HUES64 (cell line): ENCODE results near the gene SNRPD3.
"Not testable (repeated sequence)": the region's sequence is repeated elsewhere in the genome, so short reads cannot be mapped to it uniquely, and the experiment has no call there.

Experiments used
- H3K27ac ChIP-seq: 2 replicates; pipeline ENCODE4 v1.7.0; 2013; ENCODE audit warnings: low read depth, low read length, inconsistent platforms
- H3K27me3 ChIP-seq: 2 replicates; pipeline ENCODE4 v1.6.1; 2013; ENCODE audit warnings: mild to moderate bottlenecking, low read length; ENCODE audit not compliant: insufficient read depth
- H3K36me3 ChIP-seq: 2 replicates; pipeline ENCODE4 v1.6.1; 2013; ENCODE audit warnings: mild to moderate bottlenecking, low read length; ENCODE audit not compliant: insufficient read depth
- H3K4me1 ChIP-seq: 2 replicates; pipeline ENCODE4 v1.6.1; 2013; ENCODE audit warnings: mild to moderate bottlenecking, low read length, moderate library complexity; ENCODE audit not compliant: insufficient read depth
- H3K4me3 ChIP-seq: 2 replicates; pipeline ENCODE4 v1.5.1; 2013; ENCODE audit warnings: mild to moderate bottlenecking, low read length, moderate library complexity
- H3K9ac ChIP-seq: 2 replicates; pipeline ENCODE4 v1.6.1; 2013; ENCODE audit warnings: mild to moderate bottlenecking, low read depth, low read length
- H3K9me3 ChIP-seq: 2 replicates; pipeline ENCODE4 v1.6.1; 2013; ENCODE audit warnings: low read depth, low read length; ENCODE audit not compliant: insufficient read depth
- whole genome bisulfite sequencing: fragments of 150-250, 120-280 bp; methylation state at CpG from one replicate; pipeline ENCODE4 v1.1.7; 2013; ENCODE audit warnings: missing lambda C conversion rate; 5-methylcytosine and 5-hydroxymethylcytosine counted together

Gene SNRPD3

DNA sequence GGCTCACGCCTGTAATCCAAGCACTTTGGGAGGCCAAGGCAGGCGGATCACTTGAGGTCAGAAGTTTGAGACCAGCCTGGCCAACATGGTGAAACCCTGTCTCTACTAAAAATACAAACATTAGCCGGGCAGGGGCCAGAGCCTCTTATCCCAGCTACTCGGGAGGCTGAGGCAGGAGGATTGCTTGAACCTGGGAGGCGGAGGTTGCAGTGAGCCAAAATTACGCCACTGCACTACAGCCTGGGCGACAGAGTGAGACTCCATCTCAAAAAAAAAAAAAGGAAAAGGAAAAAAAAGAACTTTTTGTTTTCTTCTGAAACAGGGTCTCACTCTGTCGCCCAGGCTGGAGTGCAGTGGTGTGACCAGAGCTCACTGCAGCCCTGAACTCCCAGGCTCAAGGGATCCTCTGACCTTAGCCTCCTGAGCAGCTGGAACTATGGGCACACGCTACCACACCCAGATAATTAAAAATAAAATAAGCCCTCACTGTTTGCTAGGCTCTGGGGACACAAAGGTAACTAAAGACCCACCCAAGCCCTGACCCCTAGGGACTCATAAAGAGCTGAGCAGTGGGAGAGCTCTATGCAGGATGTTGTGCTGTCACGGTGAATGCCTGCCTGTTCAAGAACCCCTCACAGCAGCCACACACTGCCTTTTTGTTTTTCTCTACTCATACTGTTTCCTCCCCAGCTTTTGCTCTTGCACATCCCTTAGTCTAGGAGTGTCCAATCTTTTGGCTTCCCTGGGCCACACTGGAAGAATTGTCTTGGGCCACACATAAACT lies 3.1 kb upstream of the SNRPD3 start:
- not testable (repeated sequence) for H3K4me1 ChIP-seq, H3K27me3 ChIP-seq, H3K9ac ChIP-seq, H3K27ac ChIP-seq, H3K9me3 ChIP-seq
- Histone ChIP-seq H3K4me3 (0 out of 2 replicates have a peak overlapping the region, but pooled peaks have one; percentile 98), H3K36me3 (peaks cover 16% of the 10 kb centered on the region)
- WGBS: 95% methylated on average over 10 of the region's 10 CpGs

DNA sequence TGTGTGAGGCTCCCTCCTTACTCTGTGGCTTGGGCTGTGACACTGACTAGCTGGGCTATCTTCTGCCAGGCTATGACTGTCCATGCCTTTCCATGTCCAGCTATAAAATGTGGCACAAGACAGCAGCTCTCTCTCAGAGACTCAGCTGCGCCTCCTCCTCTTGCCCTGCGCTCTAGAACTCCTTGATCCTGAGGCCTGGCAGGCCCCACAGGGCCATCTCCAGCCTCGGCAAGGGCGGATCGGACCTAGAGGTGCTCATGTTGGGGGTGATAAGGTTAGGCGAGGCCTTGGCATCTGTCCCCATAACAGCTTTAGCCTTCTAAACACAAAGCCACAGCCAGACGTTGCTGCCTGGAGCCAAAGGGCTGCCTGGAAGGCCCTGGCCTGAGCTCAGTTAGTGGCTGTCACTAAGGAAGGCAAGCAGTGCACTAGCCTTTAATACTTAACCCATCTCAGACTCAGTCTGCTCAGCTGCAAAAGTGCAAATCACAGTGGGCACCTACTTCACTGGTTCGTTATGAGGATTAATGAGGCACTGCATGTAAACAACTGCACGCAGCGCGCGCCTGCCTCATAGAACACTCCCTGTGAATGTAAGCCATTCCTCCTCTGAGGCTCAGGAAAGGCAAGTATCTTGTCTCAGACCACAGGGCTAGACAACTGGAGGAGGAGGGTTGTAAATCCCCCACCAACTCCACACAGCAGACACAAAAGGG lies 2.0 kb upstream of the SNRPD3 start:
- Histone ChIP-seq H3K4me3 (peak overlapping the region; percentile 98), H3K36me3 (peaks cover 17% of the 10 kb centered on the region), H3K27ac (no peak overlapping the region; the same call in 1 of the 2 replicates), H3K9me3 (no peaks in the 10 kb centered on the region), H3K4me1 (peaks cover 4% of the 10 kb centered on the region), H3K27me3 (no peaks in the 10 kb centered on the region), H3K9ac (peak overlapping the region; percentile 94)
- WGBS: 84% methylated on average over 11 of the region's 12 CpGs

DNA sequence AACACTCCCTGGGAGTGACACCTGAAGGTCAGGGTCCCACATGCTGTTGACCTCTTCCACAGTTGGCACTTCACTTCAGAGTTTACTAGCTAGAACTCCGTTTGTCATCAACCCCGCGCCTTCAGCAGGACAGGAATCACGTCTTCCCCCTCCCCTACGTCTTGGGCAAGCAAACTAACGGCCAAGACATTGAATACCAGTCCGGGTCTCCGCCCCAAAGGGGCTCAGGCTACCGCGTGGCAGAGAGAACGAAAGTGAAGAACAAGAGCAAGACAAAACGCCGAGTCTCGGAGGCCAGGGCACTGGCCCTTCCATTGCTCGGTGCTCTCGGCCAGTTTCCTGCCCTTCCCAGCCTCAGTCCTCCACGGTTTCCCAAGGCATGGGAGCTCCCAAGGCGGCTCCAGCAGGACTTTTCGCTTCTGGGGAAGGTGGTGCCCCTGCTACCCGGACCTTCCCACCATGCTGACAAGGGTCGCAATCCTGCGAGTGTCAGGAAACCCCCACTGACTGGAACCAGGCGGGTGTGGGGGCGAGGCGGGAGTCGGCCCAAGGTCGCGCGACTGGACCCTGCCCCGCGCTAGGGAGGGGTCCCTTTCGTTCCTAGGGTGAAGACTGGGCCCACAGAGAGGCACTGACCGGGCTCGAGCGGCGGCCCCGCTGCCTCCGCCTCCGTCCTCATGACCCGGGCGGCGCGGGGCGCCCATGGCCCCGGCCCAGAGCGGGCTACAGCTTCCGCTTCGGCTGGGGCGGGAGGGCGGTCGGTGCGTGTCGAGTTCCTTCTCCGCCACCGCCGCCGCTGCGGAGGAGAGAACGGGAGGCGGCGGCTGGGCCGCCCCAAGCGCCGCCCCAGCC lies 1.3 kb upstream of the SNRPD3 start, which contains the start of gene GUCD1:
Gene GUCD1 (minus strand): TSS at position 826 of the 852 bp plus-strand sequence. CDS start 147 bp downstream, at position 679.
- H3K27me3 ChIP-seq: no peaks in the 10 kb centered on the region
- H3K4me3 ChIP-seq: peak within 1 kb of the TSS; percentile 98
- H3K4me1 ChIP-seq: peaks cover 4% of the 10 kb centered on the region
- H3K36me3 ChIP-seq: peaks cover 24% of the 10 kb centered on the region
- peak within 1 kb of the TSS; percentile 95 for H3K9ac ChIP-seq
- no peaks in the 10 kb centered on the region for H3K9me3 ChIP-seq
- H3K27ac ChIP-seq: peak within 1 kb of the TSS; percentile 97
- whole genome bisulfite sequencing: 2% methylated on average over 64 of the region's 64 CpGs

DNA sequence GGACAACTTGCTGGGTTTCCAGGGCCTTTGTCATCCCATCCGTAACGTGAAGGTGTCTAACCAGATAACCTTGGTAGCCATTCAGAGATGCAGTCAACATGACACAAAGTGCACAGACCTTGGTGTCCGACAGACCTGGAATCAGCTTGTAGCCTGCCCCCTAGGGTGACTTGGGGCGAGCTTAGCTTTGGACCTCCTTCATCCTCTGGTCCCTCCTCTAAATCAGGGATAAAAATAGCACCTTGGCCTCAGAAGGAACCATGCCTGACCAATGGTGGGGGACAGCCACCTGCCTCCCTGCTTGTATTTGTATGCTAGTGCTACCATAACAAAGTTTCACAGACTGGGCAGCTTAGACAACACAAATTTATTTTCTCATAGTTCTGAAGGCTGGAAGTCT lies 3.7 kb downstream of the SNRPD3 start:
- H3K9ac ChIP-seq: no peak overlapping the region
- no peaks in the 10 kb centered on the region; the same call in 1 of the 2 replicates for H3K4me1 ChIP-seq
- H3K36me3 ChIP-seq: peaks cover 64% of the 10 kb centered on the region
- 94% methylated on average over 4 of the region's 4 CpGs for WGBS
- no peak overlapping the region for H3K4me3 ChIP-seq
- no peaks in the 10 kb centered on the region for H3K27me3 ChIP-seq
- H3K9me3 ChIP-seq: no peaks in the 10 kb centered on the region
- H3K27ac ChIP-seq: no peak overlapping the region

DNA sequence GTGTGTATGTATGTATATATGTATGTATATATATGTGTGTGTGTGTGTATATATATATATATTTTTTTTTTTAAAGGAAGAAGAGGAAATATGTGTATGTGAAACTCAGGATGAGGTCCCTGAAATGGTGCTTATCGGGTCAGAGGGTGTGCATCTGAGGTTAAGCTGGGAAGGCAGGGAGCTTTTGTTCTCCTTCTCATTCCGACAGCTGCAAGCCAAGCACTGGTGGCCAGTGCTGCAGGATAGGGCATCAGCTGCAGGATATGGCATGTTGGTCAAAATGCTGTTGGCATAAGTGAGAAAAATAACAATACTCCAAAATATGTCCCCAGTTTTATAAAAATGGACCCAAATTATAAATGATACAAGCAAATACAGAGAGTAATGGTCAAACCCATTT lies 7.4 kb downstream of the SNRPD3 start:
- 98% methylated on average over 2 of the region's 2 CpGs for WGBS
- peaks cover 86% of the 10 kb centered on the region for H3K36me3 ChIP-seq

DNA sequence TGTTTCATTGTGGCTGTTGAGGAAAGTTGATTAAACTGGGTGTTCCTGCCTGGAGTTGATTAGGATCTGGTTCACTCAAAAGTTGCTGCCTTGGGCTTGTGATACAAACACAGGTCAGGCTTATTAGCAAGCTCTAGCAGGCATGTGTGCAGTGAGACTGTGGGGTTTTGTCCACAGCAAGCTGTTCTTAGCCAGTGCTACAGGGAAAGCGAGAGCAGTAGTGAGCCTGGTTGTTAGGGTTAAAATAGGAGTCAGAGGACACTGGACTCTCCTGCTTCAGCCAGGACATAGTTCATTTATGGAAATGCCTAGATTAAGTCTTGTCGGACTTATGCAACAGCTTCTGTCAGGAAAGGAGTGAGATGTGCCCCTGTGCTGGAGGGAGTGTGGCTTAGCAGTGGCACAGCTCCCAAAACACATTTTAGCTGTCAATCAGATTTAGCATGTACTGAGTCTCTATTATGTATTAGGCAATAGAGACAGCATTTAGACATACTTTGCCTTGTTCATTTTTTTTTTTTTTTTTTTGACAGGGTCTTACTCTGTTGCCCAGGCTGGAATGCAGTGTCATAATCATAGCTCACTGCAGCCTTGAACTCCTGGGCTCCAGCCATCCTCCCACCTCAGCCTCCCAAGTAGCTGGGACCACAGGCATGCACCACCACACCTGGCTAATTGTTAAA lies 8.7 kb downstream of the SNRPD3 start:
- no peak overlapping the region for H3K9ac ChIP-seq
- H3K36me3 ChIP-seq: peaks cover 84% of the 10 kb centered on the region
- H3K4me1 ChIP-seq: no peaks in the 10 kb centered on the region
- WGBS: 92% methylated on average over 2 of the region's 2 CpGs
- H3K9me3 ChIP-seq: no peaks in the 10 kb centered on the region
- H3K27me3 ChIP-seq: no peaks in the 10 kb centered on the region
- H3K27ac ChIP-seq: no peak overlapping the region
- H3K4me3 ChIP-seq: no peak overlapping the region

More for the DNA sequence above, 7.4 kb downstream of the SNRPD3 start:
- Histone ChIP-seq H3K27ac (no peak overlapping the region), H3K4me3 (no peak overlapping the region), H3K4me1 (no peaks in the 10 kb centered on the region), H3K27me3 (no peaks in the 10 kb centered on the region), H3K9me3 (no peaks in the 10 kb centered on the region), H3K9ac (no peak overlapping the region)

DNA sequence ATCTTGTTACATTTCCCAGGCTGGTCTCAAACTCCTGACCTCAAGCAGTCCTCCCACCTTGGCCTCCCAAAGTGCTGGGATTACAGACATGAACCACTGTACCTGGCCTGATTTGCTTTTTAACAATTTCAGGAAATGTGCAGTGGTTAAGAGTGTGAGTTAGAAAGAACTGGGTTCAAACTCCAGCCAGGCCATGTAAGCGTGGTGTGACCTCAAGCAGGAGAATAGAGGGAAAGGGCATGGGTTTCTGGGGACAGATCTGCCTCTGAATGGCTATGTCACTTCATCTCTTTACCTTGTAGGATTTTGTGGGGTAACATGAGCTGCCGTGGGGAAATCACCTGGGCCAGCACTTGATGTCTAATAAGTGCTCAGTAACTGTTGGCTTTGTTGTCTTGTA lies 9.3 kb downstream of the SNRPD3 start:
- Histone ChIP-seq H3K9me3 (no peaks in the 10 kb centered on the region), H3K4me3 (no peak overlapping the region), H3K27me3 (no peaks in the 10 kb centered on the region), H3K36me3 (peaks cover 86% of the 10 kb centered on the region), H3K4me1 (no peaks in the 10 kb centered on the region), H3K9ac (no peak overlapping the region), H3K27ac (no peak overlapping the region)
- 96% methylated on average over 2 of the region's 2 CpGs for WGBS

DNA sequence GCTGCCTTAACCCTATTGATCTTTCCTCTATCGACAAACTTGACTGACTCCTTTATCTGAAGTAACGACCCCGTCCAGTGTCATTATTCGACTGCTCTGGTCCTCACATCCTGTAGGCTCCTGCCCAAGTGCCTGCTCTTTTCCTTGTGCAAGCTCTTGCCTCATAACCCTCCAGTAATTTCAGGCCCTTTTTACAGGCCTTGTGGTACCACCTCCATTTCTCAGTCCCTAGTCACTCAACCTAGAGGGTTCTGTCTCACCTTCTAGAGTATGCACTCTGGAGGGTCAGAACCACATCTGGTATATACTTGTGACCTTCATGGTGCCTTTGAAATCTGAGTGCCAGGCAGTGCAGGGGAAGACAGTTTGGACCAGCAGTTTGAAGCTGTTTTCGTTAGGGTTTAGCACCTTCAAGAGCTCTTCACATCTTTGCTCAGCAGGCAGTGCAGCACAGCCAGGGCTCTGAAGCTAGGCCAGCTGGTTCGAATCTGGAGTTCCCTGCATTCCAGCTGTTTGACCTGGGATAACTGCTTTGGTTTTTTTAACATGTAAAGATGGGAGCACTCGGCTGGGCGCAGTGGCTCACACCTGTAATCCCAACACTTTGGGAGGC lies 11.2 kb downstream of the SNRPD3 start:
- Histone ChIP-seq H3K4me1 (no peaks in the 10 kb centered on the region), H3K9ac (no peak overlapping the region), H3K4me3 (no peak overlapping the region), H3K36me3 (peaks cover 90% of the 10 kb centered on the region), H3K27ac (no peak overlapping the region), H3K27me3 (no peaks in the 10 kb centered on the region), H3K9me3 (no peaks in the 10 kb centered on the region)
- WGBS: 94% methylated on average over 8 of the region's 8 CpGs

DNA sequence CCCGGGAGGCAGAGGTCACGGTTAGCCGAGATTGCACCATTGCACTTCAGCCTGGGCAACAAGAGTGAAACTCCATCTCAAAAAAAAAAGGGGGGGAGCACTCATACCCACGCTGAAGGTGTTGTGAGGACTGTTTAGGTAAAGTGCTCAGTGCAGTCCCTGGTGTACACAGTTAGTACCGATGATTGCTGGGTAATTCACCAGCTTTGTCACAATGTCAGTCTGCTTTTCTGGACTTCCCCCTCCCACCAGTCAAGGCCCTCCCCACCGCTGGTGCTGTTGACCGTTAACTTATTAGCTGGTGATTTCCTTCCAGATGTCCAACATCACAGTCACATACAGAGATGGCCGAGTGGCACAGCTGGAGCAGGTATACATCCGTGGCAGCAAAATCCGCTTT lies 11.9 kb downstream of the SNRPD3 start:
- no peak overlapping the region for H3K4me3 ChIP-seq
- no peak overlapping the region for H3K27ac ChIP-seq
- no peaks in the 10 kb centered on the region for H3K9me3 ChIP-seq
- H3K9ac ChIP-seq: no peak overlapping the region
- no peaks in the 10 kb centered on the region for H3K27me3 ChIP-seq
- 97% methylated on average over 10 of the region's 10 CpGs for WGBS
- no peaks in the 10 kb centered on the region for H3K4me1 ChIP-seq
- peaks cover 92% of the 10 kb centered on the region for H3K36me3 ChIP-seq

DNA sequence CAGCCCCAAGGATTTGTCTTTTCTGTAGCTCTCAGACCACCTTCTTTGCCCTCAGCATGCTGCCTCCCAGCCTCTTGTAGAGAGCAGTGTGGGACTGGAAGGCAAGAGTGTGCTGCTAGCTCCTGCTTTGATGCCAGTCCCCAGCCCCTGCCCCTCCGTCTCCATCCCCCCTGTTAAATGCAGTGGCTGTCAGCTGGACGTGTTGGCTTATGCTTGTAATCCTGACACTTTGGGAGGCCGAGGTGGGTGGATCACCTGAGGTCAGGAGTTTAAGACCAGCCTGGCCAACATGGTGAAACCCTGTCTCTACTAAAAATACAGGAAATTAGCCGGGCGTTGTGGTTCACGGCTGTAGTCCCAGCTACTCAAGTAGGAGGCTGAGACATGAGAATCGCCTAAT lies 15.5 kb downstream of the SNRPD3 start:
- WGBS: 95% methylated on average over 7 of the region's 7 CpGs
- H3K9me3 ChIP-seq: no peaks in the 10 kb centered on the region
- no peaks in the 10 kb centered on the region for H3K4me1 ChIP-seq
- peaks cover 84% of the 10 kb centered on the region for H3K36me3 ChIP-seq
- H3K4me3 ChIP-seq: no peak overlapping the region
- H3K9ac ChIP-seq: no peak overlapping the region
- no peaks in the 10 kb centered on the region for H3K27me3 ChIP-seq
- H3K27ac ChIP-seq: no peak overlapping the region
